WTC11 (cell line): ENCODE measurements around the gene PURA. TPM values are rescaled to one million over a fixed set of nuclear protein-coding genes. Genes with fewer than 3 reads are reported as not detected.

Experiments used
- ATAC-seq: fragments of 200-7000 bp; cut with Tn5 transposase; 2 replicates; pipeline ENCODE4 v1.10.0; 2021; ENCODE audit warnings: mild to moderate bottlenecking, moderate library complexity
- CTCF ChIA-PET: fragments of 300-600 bp; sonication (Branson Sonifier 250); formaldehyde crosslinking; loops from one replicate; lab custom pipeline; 2021; ENCODE audit warnings: antibody characterized with exemption; lab: Charles Lee
- POLR2A ChIA-PET: fragments of 350-600 bp; sonication (Branson Sonifier 250); formaldehyde crosslinking; loops from one replicate; lab custom pipeline; 2021; ENCODE audit warnings: antibody characterized with exemption; lab: Charles Lee
- DNase-seq: peaks from one replicate; pipeline ENCODE4 v3.0.0; 2021; ENCODE audit warnings: low spot score
- H3K27ac Mint-ChIP-seq: 2 replicates; pipeline ENCODE4 v1.8.0; 2021; ENCODE audit warnings: mixed read lengths
- H3K27me3 Mint-ChIP-seq: 2 replicates; pipeline ENCODE4 v1.8.0; 2021; ENCODE audit warnings: low read depth, mild to moderate bottlenecking, moderate library complexity, mixed read lengths
- H3K36me3 Mint-ChIP-seq: 2 replicates; pipeline ENCODE4 v1.8.0; 2021; ENCODE audit warnings: mixed read lengths
- H3K4me1 Mint-ChIP-seq: 2 replicates; pipeline ENCODE4 v1.8.0; 2022; ENCODE audit warnings: mixed read lengths
- H3K4me3 Mint-ChIP-seq: 2 replicates; pipeline ENCODE4 v1.8.0; 2021; ENCODE audit warnings: mild to moderate bottlenecking, moderate library complexity, mixed read lengths
- H3K9me3 Mint-ChIP-seq: 2 replicates; pipeline ENCODE4 v1.8.0; 2021; ENCODE audit warnings: mixed read lengths
- AR ChIP-seq: fragments of 250-450 bp; sonication (Bioruptor Pico); IDR thresholded peaks from 2 replicates; pipeline ENCODE4 v1.9.0; 2021; ENCODE audit warnings: mild to moderate bottlenecking
- ARID4B ChIP-seq: sonication (generic); formaldehyde crosslinking; IDR thresholded peaks from 2 replicates; pipeline ENCODE4 v1.8.0; 2023; ENCODE audit warnings: missing genetic modification reagents, mild to moderate bottlenecking, borderline replicate concordance
- ATF1 ChIP-seq: sonication (generic); formaldehyde crosslinking; IDR thresholded peaks from 2 replicates; pipeline ENCODE4 v1.8.1; 2023; ENCODE audit warnings: mild to moderate bottlenecking, moderate library complexity, missing genetic modification reagents
- E2F5 ChIP-seq: sonication (generic); formaldehyde crosslinking; IDR thresholded peaks from 2 replicates; pipeline ENCODE4 v1.8.1; 2022; ENCODE audit warnings: mild to moderate bottlenecking, moderate library complexity, missing genetic modification reagents
- ELF4 ChIP-seq: sonication (generic); formaldehyde crosslinking; IDR thresholded peaks from 2 replicates; pipeline ENCODE4 v1.8.1; 2022; ENCODE audit warnings: low read depth, mild to moderate bottlenecking, moderate library complexity, missing genetic modification reagents
- ESRRA ChIP-seq: sonication (generic); formaldehyde crosslinking; IDR thresholded peaks from 2 replicates; pipeline ENCODE4 v1.8.1; 2022; ENCODE audit warnings: mild to moderate bottlenecking, missing genetic modification reagents, borderline replicate concordance
- FOXJ3 ChIP-seq: sonication (generic); formaldehyde crosslinking; IDR thresholded peaks from 2 replicates; pipeline ENCODE4 v1.9.0; 2021; ENCODE audit warnings: missing genetic modification reagents, mild to moderate bottlenecking, borderline replicate concordance
- FOXP4 ChIP-seq: sonication (generic); formaldehyde crosslinking; IDR thresholded peaks from 2 replicates; pipeline ENCODE4 v1.8.0; 2022; ENCODE audit warnings: mild to moderate bottlenecking, missing genetic modification reagents
- GRHL2 ChIP-seq: fragments of 250-450 bp; sonication (Bioruptor Pico); IDR thresholded peaks from 2 replicates; pipeline ENCODE4 v1.8.0; 2022; ENCODE audit warnings: mild to moderate bottlenecking, moderate library complexity; ENCODE audit not compliant: insufficient replicate concordance, severe bottlenecking
- PRDM15 ChIP-seq: sonication (generic); formaldehyde crosslinking; IDR thresholded peaks from 2 replicates; pipeline ENCODE4 v1.8.0; 2022; ENCODE audit warnings: missing genetic modification reagents
- PREB ChIP-seq: sonication (generic); formaldehyde crosslinking; IDR thresholded peaks from 2 replicates; pipeline ENCODE4 v1.8.1; 2022; ENCODE audit warnings: mild to moderate bottlenecking, missing genetic modification reagents, moderate library complexity, borderline replicate concordance
- RELA ChIP-seq: sonication (generic); formaldehyde crosslinking; IDR thresholded peaks from 2 replicates; pipeline ENCODE4 v1.8.1; 2022; ENCODE audit warnings: missing genetic modification reagents, mild to moderate bottlenecking, borderline replicate concordance
- TEAD1 ChIP-seq: sonication (generic); formaldehyde crosslinking; IDR thresholded peaks from 2 replicates; pipeline ENCODE4 v1.8.0; 2022; ENCODE audit warnings: mild to moderate bottlenecking, missing genetic modification reagents
- TEAD4 ChIP-seq: sonication (generic); formaldehyde crosslinking; IDR thresholded peaks from 2 replicates; pipeline ENCODE4 v1.8.0; 2022; ENCODE audit warnings: mild to moderate bottlenecking, missing genetic modification reagents
- ZNF121 ChIP-seq: sonication (generic); formaldehyde crosslinking; IDR thresholded peaks from 2 replicates; pipeline ENCODE4 v1.8.0; 2023; ENCODE audit warnings: missing genetic modification reagents
- total RNA-seq: library from RNA; stranded (reverse); gene quantifications from 3 replicates; pipeline ENCODE4 v1.2.3, GENCODE V29; 2021

PURA gene
- total RNA-seq, 1 experiment from 2014 or later: 9.0 TPM

GRCh38 chr5:140115186-140115500, 1.2 kb downstream of the PURA start:
- Mint-ChIP-seq H3K4me1 (peaks cover 63% of the 10 kb centered on the region), H3K9me3 (no peaks in the 10 kb centered on the region), H3K4me3 (peak overlapping the region; percentile 86), H3K27ac (no peak overlapping the region), H3K27me3 (peaks cover 64% of the 10 kb centered on the region), H3K36me3 (no peaks in the 10 kb centered on the region)
- ChIA-PET POLR2A (interaction anchor here (1.0 kb wide), 1 partner anchor 31 kb away, joined by 3 read pairs; no protein-coding TSS in a partner anchor), CTCF (interaction anchor here (0.8 to 4.5 kb wide), 6 partner anchors 11 to 244 kb away, joined by 3 to 58 read pairs (median 4); partner anchors contain the start of gene NRG2)
- no peak for ATAC-seq
- no peak for DNase-seq
- no peak for TF ChIP-seq PRDM15 (CRISPR knock-in tag)
- no peak for TF ChIP-seq ELF4 (CRISPR knock-in tag)
- TF ChIP-seq GRHL2 (CRISPR knock-in tag): no peak
- TF ChIP-seq PREB: no peak
- no peak for TF ChIP-seq ZNF121
- no peak for TF ChIP-seq ATF1 (CRISPR knock-in tag)
- TF ChIP-seq FOXP4: no peak
- TF ChIP-seq FOXJ3 (CRISPR knock-in tag): no peak
- no peak for TF ChIP-seq ESRRA (CRISPR knock-in tag)
- TF ChIP-seq AR: no peak
- no peak for TF ChIP-seq TEAD1 (CRISPR knock-in tag)
- no peak for TF ChIP-seq E2F5
- TF ChIP-seq RELA (CRISPR knock-in tag): no peak
- no peak for TF ChIP-seq ARID4B
- no peak for TF ChIP-seq TEAD4
